ENCODE measurements around the gene ELOB. TPM values are rescaled to one million over a fixed set of nuclear protein-coding genes. Genes with fewer than 3 reads are reported as not detected.

The ELOB gene
- total and polyA plus RNA-seq, 7 donors = 226 to 660 (median 317) TPM

GRCh38 chr16:2786061-2786825 lies 9.2 kb upstream of the ELOB start:
- H3K27ac ChIP-seq = no peak overlapping the region
- no peak for TF ChIP-seq CTCF (IDR thresholded peaks at IDR 0.05)
- no peak for ATAC-seq
- intact Hi-C loops (cut with DNase I) = loop anchor here in 1 of 2 donors (5.0 kb wide), 1 partner anchor 76 kb away; no protein-coding TSS in a partner anchor
- H3K4me3 ChIP-seq = no peak overlapping the region
- no peak for DNase-seq
- no peaks in the 10 kb centered on the region for H3K9me3 ChIP-seq
- peaks cover 0 to 50% (median 22%) of the 10 kb centered on the region in 3 donors for H3K27me3 ChIP-seq (ENCODE audit: insufficient read depth in 3 of 3, low read length in 2 of 3)
- H3K36me3 ChIP-seq (ENCODE audit: insufficient read depth in 1 of 2, low read depth in 1 of 2) = no peaks in the 10 kb centered on the region
- 49 to 52% (median 49%) methylated on average over 14 to 15 of the region's 15 CpGs for WGBS, 3 donors
- no peaks in the 10 kb centered on the region for H3K4me1 ChIP-seq

- Histone ChIP-seq H3K4me3 (peak overlapping the region; percentile 59), H3K27me3 (ENCODE audit: insufficient read depth in 3 of 3, low read length in 2 of 3) (peaks cover 0 to 41% (median 18%) of the 10 kb centered on the region in 3 donors), H3K9me3 (no peaks in the 10 kb centered on the region), H3K27ac (no peak overlapping the region), H3K4me1 (no peaks in the 10 kb centered on the region), H3K36me3 (ENCODE audit: insufficient read depth in 1 of 2, low read depth in 1 of 2) (no peaks in the 10 kb centered on the region)
- WGBS, 3 donors = 12 to 15% (median 12%) methylated on average over 59 to 79 of the region's 79 CpGs
- ATAC-seq (peak; percentile 40 to 44 (median 40)), DNase-seq (no peak)
- intact Hi-C loops (cut with DNase I) = loop anchor here in 1 of 2 donors (5.0 kb wide), 1 partner anchor 77 kb away; no protein-coding TSS in a partner anchor
- no peak for TF ChIP-seq CTCF (IDR thresholded peaks at IDR 0.05)
These were observed 8.3 kb upstream of the ELOB start for GRCh38 chr16:2785101-2785991.

- Histone ChIP-seq H3K27me3 (ENCODE audit: insufficient read depth in 3 of 3, low read length in 2 of 3) (peaks cover 0 to 39% (median 17%) of the 10 kb centered on the region in 3 donors), H3K36me3 (ENCODE audit: insufficient read depth in 1 of 2, low read depth in 1 of 2) (no peaks in the 10 kb centered on the region), H3K9me3 (no peaks in the 10 kb centered on the region), H3K4me3 (peak overlapping the region; percentile 59), H3K4me1 (no peaks in the 10 kb centered on the region), H3K27ac (no peak overlapping the region)
- intact Hi-C loops (cut with DNase I) = loop anchor here in 1 of 2 donors (5.0 kb wide), 1 partner anchor 78 kb away; no protein-coding TSS in a partner anchor
- WGBS, 3 donors = 44 to 53% (median 52%) methylated on average over 15 of the region's 15 CpGs
- DNase-seq (no peak), ATAC-seq (peak in 2 of 4 donors; percentile 12 to 13)
- no peak for TF ChIP-seq CTCF (IDR thresholded peaks at IDR 0.05)
These were observed 7.4 kb upstream of the ELOB start for GRCh38 chr16:2784358-2785100.

- Histone ChIP-seq H3K27me3 (ENCODE audit: insufficient read depth in 3 of 3, low read length in 2 of 3) (peaks cover 0 to 33% (median 17%) of the 10 kb centered on the region in 3 donors), H3K27ac (no peak overlapping the region), H3K9me3 (no peaks in the 10 kb centered on the region), H3K4me1 (peaks cover 4% of the 10 kb centered on the region), H3K4me3 (no peak overlapping the region), H3K36me3 (ENCODE audit: insufficient read depth in 1 of 2, low read depth in 1 of 2) (no peaks in the 10 kb centered on the region)
- DNase-seq (no peak), ATAC-seq (no peak)
- WGBS, 3 donors = 84 to 90% (median 85%) methylated on average over 15 of the region's 15 CpGs
- intact Hi-C loops (cut with DNase I) = no loop called here
- no peak for TF ChIP-seq CTCF (IDR thresholded peaks at IDR 0.05)
These were observed 6.7 kb upstream of the ELOB start for GRCh38 chr16:2783581-2784357.

All from psoas muscle (tissue), 8 donors.